Neural crest cell (in vitro differentiated cells): ENCODE data around the gene CRB2. TPM values are rescaled to one million over a fixed set of nuclear protein-coding genes. Genes with fewer than 3 reads are reported as not detected.

Experiments
- DNase-seq: peaks from one replicate; pipeline ENCODE4 v3.0.0; 2021; ENCODE audit warnings: low read depth, mixed read lengths, low spot score
- H3K27ac Mint-ChIP-seq: one replicate; pipeline ENCODE4 v1.8.0; 2021; ENCODE audit warnings: mild to moderate bottlenecking, mixed read lengths; ENCODE audit not compliant: unreplicated experiment
- H3K27me3 Mint-ChIP-seq: 2 replicates; pipeline ENCODE4 v1.8.0; 2021; ENCODE audit warnings: low read depth, mild to moderate bottlenecking, mixed read lengths
- H3K36me3 Mint-ChIP-seq: 2 replicates; pipeline ENCODE4 v1.8.0; 2021; ENCODE audit warnings: low read depth, mild to moderate bottlenecking, mixed read lengths
- H3K4me1 Mint-ChIP-seq: 2 replicates; pipeline ENCODE4 v1.8.0; 2021; ENCODE audit warnings: mixed read lengths
- H3K4me3 Mint-ChIP-seq: one replicate; pipeline ENCODE4 v1.8.0; 2021; ENCODE audit warnings: mild to moderate bottlenecking, mixed read lengths
- H3K9me3 Mint-ChIP-seq: 2 replicates; pipeline ENCODE4 v1.8.0; 2021; ENCODE audit warnings: mixed read lengths
- total RNA-seq: library from RNA; stranded (reverse); gene quantifications from 2 replicates; pipeline ENCODE4 v1.2.1, GENCODE V29; 2021
- TF ChIP-seq, protein P1 (sequence below): fragments of 200-600 bp; sonication (generic); conservative IDR thresholded peaks from 2 replicates; pipeline ENCODE4 v1.5.0; 2021; ENCODE audit warnings: antibody characterized with exemption, mild to moderate bottlenecking

Gene CRB2
- total RNA-seq, 1 donor from 2014 or later: 80.5 TPM

DNA sequence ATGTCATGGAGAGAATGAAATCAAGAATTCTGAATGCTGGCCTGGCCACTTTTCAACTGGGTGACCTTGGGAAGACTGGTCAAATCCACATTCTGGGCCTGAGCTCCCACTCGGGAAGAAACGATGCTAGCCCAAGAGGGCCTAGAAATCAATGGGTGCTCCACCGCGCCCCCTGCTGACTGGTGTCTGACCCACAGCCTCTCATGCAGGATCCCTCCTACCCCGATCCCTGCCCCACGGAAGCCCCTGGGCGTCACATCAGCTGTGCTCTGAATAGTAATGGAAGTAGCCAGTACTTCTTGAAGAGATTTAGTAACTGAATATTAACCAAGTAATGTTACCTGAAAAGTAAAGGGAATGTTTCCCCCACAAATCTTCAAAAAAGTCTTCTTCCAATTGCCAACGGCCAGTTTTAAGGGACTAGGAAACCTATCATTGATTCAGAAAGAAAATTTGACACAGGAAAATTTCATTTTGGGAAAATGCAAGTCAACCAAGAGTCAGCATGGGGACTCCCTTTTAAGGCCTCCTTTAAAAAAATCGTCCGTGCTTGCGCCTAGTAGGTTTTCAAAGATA is 43.9 kb downstream of the CRB2 start:
- peaks cover 3% of the 10 kb centered on the region for H3K27me3 Mint-ChIP-seq
- TF ChIP-seq, protein P1, sequence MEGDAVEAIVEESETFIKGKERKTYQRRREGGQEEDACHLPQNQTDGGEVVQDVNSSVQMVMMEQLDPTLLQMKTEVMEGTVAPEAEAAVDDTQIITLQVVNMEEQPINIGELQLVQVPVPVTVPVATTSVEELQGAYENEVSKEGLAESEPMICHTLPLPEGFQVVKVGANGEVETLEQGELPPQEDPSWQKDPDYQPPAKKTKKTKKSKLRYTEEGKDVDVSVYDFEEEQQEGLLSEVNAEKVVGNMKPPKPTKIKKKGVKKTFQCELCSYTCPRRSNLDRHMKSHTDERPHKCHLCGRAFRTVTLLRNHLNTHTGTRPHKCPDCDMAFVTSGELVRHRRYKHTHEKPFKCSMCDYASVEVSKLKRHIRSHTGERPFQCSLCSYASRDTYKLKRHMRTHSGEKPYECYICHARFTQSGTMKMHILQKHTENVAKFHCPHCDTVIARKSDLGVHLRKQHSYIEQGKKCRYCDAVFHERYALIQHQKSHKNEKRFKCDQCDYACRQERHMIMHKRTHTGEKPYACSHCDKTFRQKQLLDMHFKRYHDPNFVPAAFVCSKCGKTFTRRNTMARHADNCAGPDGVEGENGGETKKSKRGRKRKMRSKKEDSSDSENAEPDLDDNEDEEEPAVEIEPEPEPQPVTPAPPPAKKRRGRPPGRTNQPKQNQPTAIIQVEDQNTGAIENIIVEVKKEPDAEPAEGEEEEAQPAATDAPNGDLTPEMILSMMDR: peak; percentile 62
- peak; percentile 55 for DNase-seq
- no peaks in the 10 kb centered on the region for H3K9me3 Mint-ChIP-seq
- H3K4me3 Mint-ChIP-seq: no peak overlapping the region
- H3K27ac Mint-ChIP-seq: no peak overlapping the region
- no peaks in the 10 kb centered on the region for H3K36me3 Mint-ChIP-seq
- H3K4me1 Mint-ChIP-seq: peaks cover 39% of the 10 kb centered on the region

DNA sequence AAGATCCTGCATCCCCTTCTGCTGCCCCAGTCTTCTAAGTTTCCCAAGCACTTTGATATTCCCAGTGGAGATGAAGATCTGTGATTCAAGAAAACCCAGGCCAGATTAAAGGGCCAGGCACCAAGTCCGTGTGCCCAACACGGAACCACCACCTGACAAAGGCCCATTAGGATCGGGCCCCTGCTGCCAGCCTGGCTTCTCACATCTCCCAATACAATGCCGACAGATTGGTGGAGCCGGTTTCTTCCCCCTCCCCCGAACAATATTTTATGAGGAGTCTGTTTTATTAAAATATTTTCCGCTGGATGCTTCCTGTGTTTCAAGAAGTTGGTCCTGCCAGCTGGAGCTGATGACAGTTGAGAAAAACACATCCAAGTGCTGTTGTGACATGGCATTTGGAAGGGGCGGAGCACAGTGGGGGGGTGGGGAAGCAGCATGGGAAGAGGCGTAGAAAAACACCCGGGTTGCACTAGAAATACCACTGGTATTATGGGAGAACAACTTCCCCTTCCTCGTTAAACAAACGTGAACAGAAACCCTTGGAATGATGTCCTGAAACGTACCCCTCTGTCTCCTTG is 45.0 kb downstream of the CRB2 start:
- Mint-ChIP-seq H3K4me1 (peaks cover 29% of the 10 kb centered on the region), H3K4me3 (no peak overlapping the region), H3K9me3 (no peaks in the 10 kb centered on the region), H3K36me3 (no peaks in the 10 kb centered on the region), H3K27me3 (peaks cover 3% of the 10 kb centered on the region), H3K27ac (no peak overlapping the region)
- TF ChIP-seq, protein P1: no peak
- no peak for DNase-seq

DNA sequence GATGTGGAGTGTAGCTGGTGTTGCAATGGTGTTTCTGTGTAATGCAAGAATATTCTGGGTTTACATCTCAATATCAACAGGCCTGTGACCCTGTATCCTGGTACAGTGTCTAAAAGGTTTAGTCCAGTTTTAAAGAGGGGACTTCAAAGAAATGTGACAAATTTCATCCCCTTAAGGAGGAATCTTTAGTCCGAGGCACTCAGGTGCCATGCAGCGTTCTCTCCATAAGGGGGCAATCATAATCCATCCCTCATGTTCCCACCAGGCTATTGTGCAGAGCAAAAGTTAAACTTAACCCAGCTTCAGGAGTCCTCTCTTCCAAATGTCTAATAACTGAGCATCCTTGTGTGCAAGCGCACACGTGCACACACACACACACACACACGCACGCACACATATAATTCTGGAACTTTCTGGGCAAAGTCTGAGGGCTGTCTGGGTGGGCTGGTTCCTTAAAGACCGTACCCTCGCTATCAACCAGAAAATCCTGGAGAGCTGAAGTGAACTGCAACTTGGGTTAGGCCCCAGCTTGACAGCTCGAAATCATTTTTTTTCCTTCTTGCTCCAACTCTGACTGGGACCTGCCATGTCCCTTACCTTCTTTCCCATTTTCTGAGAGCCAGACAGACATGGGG is 46.0 kb downstream of the CRB2 start:
- Mint-ChIP-seq H3K9me3 (no peaks in the 10 kb centered on the region), H3K4me1 (peaks cover 36% of the 10 kb centered on the region), H3K27ac (no peak overlapping the region), H3K4me3 (peak overlapping the region; percentile 5), H3K27me3 (peaks cover 3% of the 10 kb centered on the region), H3K36me3 (no peaks in the 10 kb centered on the region)
- peak; percentile 55 for DNase-seq
- TF ChIP-seq, protein P1: peak; percentile 83

DNA sequence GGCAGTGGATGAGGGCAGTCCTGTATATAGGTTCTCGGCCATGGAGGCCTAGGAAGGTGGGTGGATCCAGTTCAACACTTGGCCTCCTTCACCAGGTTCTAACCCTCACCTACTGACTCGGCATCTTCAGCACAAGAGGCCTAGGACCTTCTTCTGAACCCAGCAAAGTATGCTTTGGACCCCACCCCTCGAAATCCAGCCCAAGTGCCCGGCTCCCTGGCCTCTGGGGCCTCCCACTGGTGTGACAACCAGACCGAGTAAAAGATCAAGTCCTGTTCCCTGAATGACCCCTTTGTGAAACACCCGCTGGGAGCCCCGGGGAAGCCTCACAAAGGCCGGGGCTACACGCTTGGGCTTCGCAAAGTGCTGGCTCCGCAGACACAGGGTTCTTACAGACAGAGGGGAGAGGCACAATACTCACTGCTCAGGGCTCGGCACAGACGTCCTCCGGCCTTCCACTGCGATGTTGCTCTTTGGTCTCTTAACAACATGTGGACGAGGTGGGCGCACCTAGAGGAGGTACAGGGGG is 47.0 kb downstream of the CRB2 start:
- TF ChIP-seq, protein P1: no peak
- Mint-ChIP-seq H3K4me1 (peaks cover 45% of the 10 kb centered on the region), H3K9me3 (no peaks in the 10 kb centered on the region), H3K27me3 (peaks cover 3% of the 10 kb centered on the region), H3K27ac (peak overlapping the region; percentile 68), H3K4me3 (peak overlapping the region; percentile 57), H3K36me3 (no peaks in the 10 kb centered on the region)
- DNase-seq: peak; percentile 49

DNA sequence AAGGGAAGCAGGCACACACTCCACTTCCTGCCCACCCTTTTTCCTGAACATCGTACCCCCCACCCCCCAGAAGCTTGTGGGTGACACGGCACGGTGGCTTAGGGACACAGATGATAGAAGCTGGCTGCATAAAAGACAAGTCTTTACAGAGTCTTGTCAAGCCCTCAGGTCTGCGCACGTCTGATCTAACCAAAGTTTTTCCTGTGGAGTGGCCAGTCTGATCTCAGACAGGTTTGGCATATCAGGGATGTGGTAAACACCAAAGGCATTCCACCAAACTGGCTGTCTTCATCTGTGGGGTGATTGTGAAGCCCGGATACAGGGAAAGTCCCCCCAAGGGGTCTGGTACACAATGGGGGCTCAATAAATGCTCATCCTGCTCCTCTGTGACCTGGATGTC is 50.0 kb downstream of the CRB2 start:
- H3K27ac Mint-ChIP-seq: peak overlapping the region; percentile 90
- H3K4me3 Mint-ChIP-seq: no peak overlapping the region

More for the DNA sequence above, 50.0 kb downstream of the CRB2 start:
- Mint-ChIP-seq H3K36me3 (no peaks in the 10 kb centered on the region), H3K4me1 (peaks cover 53% of the 10 kb centered on the region), H3K27me3 (peaks cover 3% of the 10 kb centered on the region), H3K9me3 (no peaks in the 10 kb centered on the region)
- TF ChIP-seq, protein P1: no peak
- no peak for DNase-seq
